SK-N-SH (cell line): ENCODE data around the gene PROX1. TPM values are rescaled to one million over a fixed set of nuclear protein-coding genes. Genes with fewer than 3 reads are reported as not detected.

Experiments used
- CTCF ChIA-PET: fragments of 300-600, 350-600 bp; formaldehyde crosslinking; extraction: SDS; loops from one replicate; lab custom pipeline; 2021; lab: Yijun Ruan, JAX
- POLR2A ChIA-PET: fragments of 350-600 bp; sonication (Branson Sonifier 250); formaldehyde crosslinking; extraction: SDS; loops from one replicate; lab custom pipeline; 2020; ENCODE audit warnings: antibody characterized with exemption, inconsistent platforms; lab: Yijun Ruan, JAX
- DNase-seq: peaks from one replicate; pipeline ENCODE4 v3.0.0; 2012
- H2AFZ ChIP-seq: fragments of 200-600 bp; sonication (generic); 2 replicates; pipeline ENCODE4 v1.8.1; 2016; ENCODE audit warnings: antibody characterized with exemption, mild to moderate bottlenecking, low read depth
- H3F3A ChIP-seq: fragments of 200-600 bp; sonication (generic); replicated peaks from 2 replicates; pipeline ENCODE3; 2016; ENCODE audit warnings: antibody characterized with exemption, mild to moderate bottlenecking; ENCODE audit not compliant: insufficient read depth
- H3K27ac ChIP-seq, 2 experiments: fragments of 200-500 bp in 1 of 2; fragments of 200-600 bp in 1 of 2; sonication (Bioruptor generic) in 1 of 2; sonication (generic), shearing (Covaris generic) in 1 of 2; 2 replicates each; pipeline versions ENCODE4 v1.5.1 to v1.6.1; 2014 to 2016; ENCODE audit warnings: low read depth in 2 of 2, inconsistent platforms in 1 of 2, low read length in 1 of 2, mild to moderate bottlenecking in 1 of 2, mixed read lengths in 1 of 2
- H3K27me3 ChIP-seq: fragments of 200-600 bp; sonication (generic), shearing (Covaris generic); 2 replicates; pipeline ENCODE4 v1.6.1; 2016; ENCODE audit warnings: mixed run types; ENCODE audit not compliant: insufficient read depth
- H3K36me3 ChIP-seq, 2 experiments: fragments of 200-500 bp in 1 of 2; fragments of 200-600 bp in 1 of 2; sonication (Bioruptor generic) in 1 of 2; sonication (generic) in 1 of 2; replicated peaks in 1 of 2; 2 replicates each; pipeline versions ENCODE3 to v1.5.1; 2014 to 2016; ENCODE audit warnings: low read length in 1 of 2, mild to moderate bottlenecking in 1 of 2; ENCODE audit not compliant: insufficient read depth in 2 of 2, control insufficient read depth in 1 of 2
- H3K4me1 ChIP-seq, 2 experiments: fragments of 200-500 bp in 1 of 2; fragments of 200-600 bp in 1 of 2; sonication (Bioruptor generic) in 1 of 2; sonication (generic), shearing (Covaris generic) in 1 of 2; 2 replicates each; pipeline versions ENCODE4 v1.5.1 to v1.6.1; 2014 to 2016; ENCODE audit warnings: low read depth in 1 of 2, low read length in 1 of 2, mixed run types in 1 of 2; ENCODE audit not compliant: insufficient read depth in 2 of 2, control insufficient read depth in 1 of 2
- H3K4me2 ChIP-seq: fragments of 200-600 bp; sonication (generic), shearing (Covaris generic); 2 replicates; pipeline ENCODE4 v1.6.1; 2017; ENCODE audit warnings: mixed run types
- H3K4me3 ChIP-seq, 2 experiments: fragments of 200-500 bp in 1 of 2; fragments of 200-600 bp in 1 of 2; sonication (Bioruptor generic) in 1 of 2; sonication (generic), shearing (Covaris generic) in 1 of 2; 2 replicates each; pipeline versions ENCODE4 v1.5.1 to v1.8.1; 2014 to 2016; ENCODE audit warnings: low read depth in 2 of 2, inconsistent platforms in 1 of 2, low read length in 1 of 2, mild to moderate bottlenecking in 1 of 2, mixed read lengths in 1 of 2, moderate library complexity in 1 of 2
- H3K79me2 ChIP-seq: fragments of 200-600 bp; sonication (generic); 2 replicates; pipeline ENCODE4 v1.8.1; 2017; ENCODE audit warnings: mild to moderate bottlenecking; ENCODE audit not compliant: insufficient read depth
- H3K9ac ChIP-seq: fragments of 200-600 bp; sonication (generic); 2 replicates; pipeline ENCODE4 v1.6.1; 2017; ENCODE audit warnings: mixed run types
- H3K9me2 ChIP-seq: fragments of 200-600 bp; sonication (generic); 2 replicates; pipeline ENCODE4 v1.6.1; 2017; ENCODE audit warnings: mixed run types
- H3K9me3 ChIP-seq: fragments of 200-600 bp; sonication (generic); 2 replicates; pipeline ENCODE4 v1.6.1; 2017; ENCODE audit warnings: mixed run types, mild to moderate bottlenecking, moderate library complexity
- H4K20me1 ChIP-seq: fragments of 200-600 bp; sonication (generic); 2 replicates; pipeline ENCODE4 v1.6.1; 2017; ENCODE audit warnings: mild to moderate bottlenecking, mixed run types; ENCODE audit not compliant: insufficient read depth
- EZH2phosphoT487 ChIP-seq: fragments of 200-600 bp; sonication (generic); IDR thresholded peaks from 2 replicates; pipeline ENCODE4 v1.6.1; 2017; ENCODE audit warnings: low read depth, mixed run types, mild to moderate bottlenecking, antibody characterized with exemption, moderate library complexity, borderline replicate concordance
- FOXM1 ChIP-seq: IDR thresholded peaks from 2 replicates; pipeline ENCODE4 v1.4.0; 2012; ENCODE audit warnings: low read depth, mild to moderate bottlenecking
- GATA2 ChIP-seq: sonication (generic); formaldehyde crosslinking; IDR thresholded peaks from 2 replicates; pipeline ENCODE4 v1.5.0; 2020; ENCODE audit warnings: mild to moderate bottlenecking, missing genetic modification reagents
- MEF2A ChIP-seq: IDR thresholded peaks from 2 replicates; pipeline ENCODE4 v1.4.0; 2012; ENCODE audit warnings: low read depth, borderline replicate concordance
- NRF1 ChIP-seq: IDR thresholded peaks from 2 replicates; pipeline ENCODE4 v1.6.1; 2012; ENCODE audit warnings: low read depth, mild to moderate bottlenecking, low read length
- POLR2AphosphoS5 ChIP-seq: IDR thresholded peaks from 2 replicates; pipeline ENCODE4 v1.6.1; 2012; ENCODE audit warnings: low read depth, low read length
- SMC3 ChIP-seq: IDR thresholded peaks from 2 replicates; pipeline ENCODE4 v1.6.1; 2012; ENCODE audit warnings: low read depth, low read length, improper control_type of control experiment
- TEAD4 ChIP-seq: IDR thresholded peaks from 2 replicates; pipeline ENCODE4 v1.4.0; 2012; ENCODE audit warnings: mild to moderate bottlenecking, borderline replicate concordance; ENCODE audit not compliant: insufficient read depth
- WGBS: methylation state at CpG from one replicate; pipeline ENCODE4 v1.1.6; 2017; ENCODE audit warnings: low lambda C conversion rate; 5-methylcytosine and 5-hydroxymethylcytosine counted together
- polyA plus RNA-seq, 3 experiments: library from polyadenylated mRNA; depleted of rRNA; stranded (reverse); fragments of >200 nt; gene quantifications; 2 replicates each; pipeline ENCODE4 v1.2.3, GENCODE V29; 2012
- TF ChIP-seq, protein P1 (sequence below): IDR thresholded peaks from 2 replicates; pipeline ENCODE4 v1.6.1; 2012; ENCODE audit warnings: mild to moderate bottlenecking, low read depth, low read length, moderate library complexity
- TF ChIP-seq, protein P2 (sequence below): IDR thresholded peaks from 2 replicates; pipeline ENCODE4 v1.4.0; 2012; ENCODE audit warnings: low read depth, borderline replicate concordance
- TF ChIP-seq, protein P3 (sequence below): fragments of 150-350 bp; IDR thresholded peaks from 2 replicates; pipeline ENCODE4 v1.6.1; 2016; ENCODE audit warnings: mild to moderate bottlenecking, low read depth, low read length
- TF ChIP-seq, protein P4 (sequence below): fragments of 200-600 bp; sonication (generic); IDR thresholded peaks from 2 replicates; pipeline ENCODE4 v1.6.1; 2017; ENCODE audit warnings: antibody characterized with exemption, mild to moderate bottlenecking, moderate library complexity
- TF ChIP-seq, protein P5 (sequence below): IDR thresholded peaks from 2 replicates; pipeline ENCODE4 v1.4.0; 2012; ENCODE audit warnings: low read depth

The PROX1 gene
- polyA plus RNA-seq, 1 of the 3 experiments (the other 2 are of a cell fraction): 0.25 TPM

DNA sequence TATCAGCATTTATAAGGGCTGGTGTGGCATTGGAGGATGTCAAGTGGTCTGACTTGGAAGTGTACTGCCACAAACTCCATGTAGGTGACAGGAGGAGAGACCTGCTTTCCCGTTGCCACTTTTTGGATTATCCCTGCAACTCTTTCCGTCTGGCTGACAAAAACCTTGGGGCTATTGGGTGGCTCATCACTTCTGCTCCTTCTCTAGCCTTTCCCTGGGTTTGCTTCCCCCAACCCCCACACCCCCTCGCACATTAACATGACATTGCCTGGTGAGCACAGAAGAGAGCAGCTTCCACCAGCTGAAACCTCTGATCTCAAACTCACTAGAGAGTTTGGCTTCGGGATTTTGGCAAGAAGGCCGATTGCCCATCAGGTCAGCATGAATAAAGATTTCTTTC lies 39.2 kb downstream of the PROX1 start (continued):
- TF ChIP-seq, protein P1, sequence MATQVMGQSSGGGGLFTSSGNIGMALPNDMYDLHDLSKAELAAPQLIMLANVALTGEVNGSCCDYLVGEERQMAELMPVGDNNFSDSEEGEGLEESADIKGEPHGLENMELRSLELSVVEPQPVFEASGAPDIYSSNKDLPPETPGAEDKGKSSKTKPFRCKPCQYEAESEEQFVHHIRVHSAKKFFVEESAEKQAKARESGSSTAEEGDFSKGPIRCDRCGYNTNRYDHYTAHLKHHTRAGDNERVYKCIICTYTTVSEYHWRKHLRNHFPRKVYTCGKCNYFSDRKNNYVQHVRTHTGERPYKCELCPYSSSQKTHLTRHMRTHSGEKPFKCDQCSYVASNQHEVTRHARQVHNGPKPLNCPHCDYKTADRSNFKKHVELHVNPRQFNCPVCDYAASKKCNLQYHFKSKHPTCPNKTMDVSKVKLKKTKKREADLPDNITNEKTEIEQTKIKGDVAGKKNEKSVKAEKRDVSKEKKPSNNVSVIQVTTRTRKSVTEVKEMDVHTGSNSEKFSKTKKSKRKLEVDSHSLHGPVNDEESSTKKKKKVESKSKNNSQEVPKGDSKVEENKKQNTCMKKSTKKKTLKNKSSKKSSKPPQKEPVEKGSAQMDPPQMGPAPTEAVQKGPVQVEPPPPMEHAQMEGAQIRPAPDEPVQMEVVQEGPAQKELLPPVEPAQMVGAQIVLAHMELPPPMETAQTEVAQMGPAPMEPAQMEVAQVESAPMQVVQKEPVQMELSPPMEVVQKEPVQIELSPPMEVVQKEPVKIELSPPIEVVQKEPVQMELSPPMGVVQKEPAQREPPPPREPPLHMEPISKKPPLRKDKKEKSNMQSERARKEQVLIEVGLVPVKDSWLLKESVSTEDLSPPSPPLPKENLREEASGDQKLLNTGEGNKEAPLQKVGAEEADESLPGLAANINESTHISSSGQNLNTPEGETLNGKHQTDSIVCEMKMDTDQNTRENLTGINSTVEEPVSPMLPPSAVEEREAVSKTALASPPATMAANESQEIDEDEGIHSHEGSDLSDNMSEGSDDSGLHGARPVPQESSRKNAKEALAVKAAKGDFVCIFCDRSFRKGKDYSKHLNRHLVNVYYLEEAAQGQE: no peak
- no peak for TF ChIP-seq TEAD4

DNA sequence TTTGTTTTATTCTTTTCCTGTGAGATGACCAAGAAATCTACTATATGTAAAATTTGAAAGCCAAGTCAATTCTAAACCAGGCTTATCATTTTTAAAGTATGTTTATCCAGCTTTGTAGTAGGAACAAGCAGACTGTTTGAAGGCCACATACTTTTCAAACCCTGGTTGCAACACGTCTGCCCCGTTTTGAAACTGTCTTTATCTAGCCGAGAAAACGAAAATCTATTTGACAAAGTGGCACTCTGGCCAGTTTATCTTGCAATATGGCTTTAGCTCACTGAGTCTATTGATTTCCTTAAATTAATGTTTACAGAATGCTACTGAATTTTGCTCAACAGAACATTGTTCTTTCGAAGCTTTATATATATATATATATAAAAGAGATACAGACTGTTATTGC lies 39.7 kb downstream of the PROX1 start:
- TF ChIP-seq FOXM1: no peak
- TF ChIP-seq, protein P1: no peak
- TF ChIP-seq, protein P2, sequence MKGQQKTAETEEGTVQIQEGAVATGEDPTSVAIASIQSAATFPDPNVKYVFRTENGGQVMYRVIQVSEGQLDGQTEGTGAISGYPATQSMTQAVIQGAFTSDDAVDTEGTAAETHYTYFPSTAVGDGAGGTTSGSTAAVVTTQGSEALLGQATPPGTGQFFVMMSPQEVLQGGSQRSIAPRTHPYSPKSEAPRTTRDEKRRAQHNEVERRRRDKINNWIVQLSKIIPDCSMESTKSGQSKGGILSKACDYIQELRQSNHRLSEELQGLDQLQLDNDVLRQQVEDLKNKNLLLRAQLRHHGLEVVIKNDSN: no peak
- TF ChIP-seq, protein P3, sequence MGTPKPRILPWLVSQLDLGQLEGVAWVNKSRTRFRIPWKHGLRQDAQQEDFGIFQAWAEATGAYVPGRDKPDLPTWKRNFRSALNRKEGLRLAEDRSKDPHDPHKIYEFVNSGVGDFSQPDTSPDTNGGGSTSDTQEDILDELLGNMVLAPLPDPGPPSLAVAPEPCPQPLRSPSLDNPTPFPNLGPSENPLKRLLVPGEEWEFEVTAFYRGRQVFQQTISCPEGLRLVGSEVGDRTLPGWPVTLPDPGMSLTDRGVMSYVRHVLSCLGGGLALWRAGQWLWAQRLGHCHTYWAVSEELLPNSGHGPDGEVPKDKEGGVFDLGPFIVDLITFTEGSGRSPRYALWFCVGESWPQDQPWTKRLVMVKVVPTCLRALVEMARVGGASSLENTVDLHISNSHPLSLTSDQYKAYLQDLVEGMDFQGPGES: no peak
- TF ChIP-seq NRF1: no peak
- TF ChIP-seq EZH2phosphoT487: no peak
- no peak for TF ChIP-seq SMC3
- TF ChIP-seq MEF2A: no peak
- TF ChIP-seq, protein P4, sequence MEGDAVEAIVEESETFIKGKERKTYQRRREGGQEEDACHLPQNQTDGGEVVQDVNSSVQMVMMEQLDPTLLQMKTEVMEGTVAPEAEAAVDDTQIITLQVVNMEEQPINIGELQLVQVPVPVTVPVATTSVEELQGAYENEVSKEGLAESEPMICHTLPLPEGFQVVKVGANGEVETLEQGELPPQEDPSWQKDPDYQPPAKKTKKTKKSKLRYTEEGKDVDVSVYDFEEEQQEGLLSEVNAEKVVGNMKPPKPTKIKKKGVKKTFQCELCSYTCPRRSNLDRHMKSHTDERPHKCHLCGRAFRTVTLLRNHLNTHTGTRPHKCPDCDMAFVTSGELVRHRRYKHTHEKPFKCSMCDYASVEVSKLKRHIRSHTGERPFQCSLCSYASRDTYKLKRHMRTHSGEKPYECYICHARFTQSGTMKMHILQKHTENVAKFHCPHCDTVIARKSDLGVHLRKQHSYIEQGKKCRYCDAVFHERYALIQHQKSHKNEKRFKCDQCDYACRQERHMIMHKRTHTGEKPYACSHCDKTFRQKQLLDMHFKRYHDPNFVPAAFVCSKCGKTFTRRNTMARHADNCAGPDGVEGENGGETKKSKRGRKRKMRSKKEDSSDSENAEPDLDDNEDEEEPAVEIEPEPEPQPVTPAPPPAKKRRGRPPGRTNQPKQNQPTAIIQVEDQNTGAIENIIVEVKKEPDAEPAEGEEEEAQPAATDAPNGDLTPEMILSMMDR: no peak
- TF ChIP-seq GATA2 (CRISPR knock-in tag): no peak
- TF ChIP-seq, protein P5, sequence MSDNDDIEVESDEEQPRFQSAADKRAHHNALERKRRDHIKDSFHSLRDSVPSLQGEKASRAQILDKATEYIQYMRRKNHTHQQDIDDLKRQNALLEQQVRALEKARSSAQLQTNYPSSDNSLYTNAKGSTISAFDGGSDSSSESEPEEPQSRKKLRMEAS: no peak
- TF ChIP-seq TEAD4: no peak
- TF ChIP-seq POLR2AphosphoS5: no peak

More for the DNA sequence above, 39.7 kb downstream of the PROX1 start:
- Histone ChIP-seq H3K79me2 (no peaks in the 10 kb centered on the region), H3K9me2 (no peaks in the 10 kb centered on the region), H2AFZ (no peak overlapping the region), H3K27ac (peak overlapping the region in 1 of 2 experiments; percentile 72; a peak in 2 of 4 replicates), H3K9ac (no peak overlapping the region), H3K27me3 (no peaks in the 10 kb centered on the region), H3K4me3 (no peak overlapping the region), H3K36me3 (peaks cover 0 to 7% of the 10 kb centered on the region in 2 experiments), H3K4me1 (peaks cover 0 to 35% of the 10 kb centered on the region in 2 experiments; a peak in 2 of 4 replicates), H3K9me3 (no peaks in the 10 kb centered on the region), H3F3A (no peaks in the 10 kb centered on the region), H3K4me2 (no peak overlapping the region), H4K20me1 (no peaks in the 10 kb centered on the region)
- WGBS: 42% methylated on average over 5 of the region's 5 CpGs
- DNase-seq: no peak
- POLR2A ChIA-PET: no interaction called here
- CTCF ChIA-PET: no interaction called here
